ENCODE measurements around the gene BRPF1. TPM values are rescaled to one million over a fixed set of nuclear protein-coding genes. Genes with fewer than 3 reads are reported as not detected.

Gene BRPF1
- polyA plus RNA-seq, 2 donors: 6.1 to 8.9 TPM

- no peak overlapping the region for H3K27ac ChIP-seq (ENCODE audit: low read depth in 2 of 2, low read length in 1 of 2)
- no peaks in the 10 kb centered on the region for H3K9me3 ChIP-seq (ENCODE audit: control insufficient read depth in 2 of 2, insufficient read depth in 1 of 2, low read depth in 1 of 2, low read length in 1 of 2)
- H3K4me3 ChIP-seq (ENCODE audit: low read depth in 1 of 2, low read length in 2 of 2): no peak overlapping the region
- 22 to 23% methylated on average over 4 of the region's 4 CpGs for WGBS, 2 donors
- no peaks in the 10 kb centered on the region for H3K4me1 ChIP-seq (ENCODE audit: control insufficient read depth in 2 of 2, insufficient read depth in 2 of 2, low read length in 1 of 2)
- no peaks in the 10 kb centered on the region for H3K36me3 ChIP-seq (ENCODE audit: control insufficient read depth in 2 of 2, insufficient read depth in 2 of 2, low read length in 1 of 2)
- H3K27me3 ChIP-seq (ENCODE audit: control insufficient read depth in 1 of 2, insufficient read depth in 2 of 2, low read length in 2 of 2): no peaks in the 10 kb centered on the region
Observed at GRCh38 chr3:9715136-9715535, 16.4 kb upstream of the BRPF1 start.

DNA sequence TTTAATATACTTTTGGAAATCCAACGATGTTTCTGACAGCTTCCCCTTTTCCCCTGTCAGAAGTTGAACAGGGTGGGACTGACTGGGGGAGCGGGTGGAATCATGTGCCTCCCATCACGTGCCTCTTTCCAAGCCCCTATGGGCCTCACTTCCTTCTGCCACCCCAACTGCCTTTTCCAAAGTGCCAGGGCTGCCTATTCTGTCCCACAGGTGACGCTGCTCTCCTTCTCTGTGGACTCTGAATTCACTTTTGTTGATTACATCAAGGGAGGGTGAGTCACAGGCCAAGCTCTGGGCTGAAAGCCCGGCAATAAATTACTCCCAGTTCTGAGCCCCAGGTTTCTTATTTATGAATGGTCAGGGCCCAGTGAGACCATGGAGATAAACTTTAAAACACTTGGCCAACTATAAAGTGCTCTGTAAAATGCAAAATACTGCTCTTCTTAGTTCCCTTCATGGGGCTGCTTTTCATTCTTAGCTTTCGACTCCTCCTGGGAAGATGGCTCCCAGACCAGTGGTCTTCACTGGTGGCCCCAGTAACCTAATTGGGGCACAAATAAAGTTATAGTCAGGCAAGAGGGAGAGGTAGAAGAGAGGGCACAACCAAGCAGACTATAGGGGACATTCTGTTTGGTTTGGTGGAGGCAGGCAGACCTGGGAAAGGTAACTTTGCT lies 15.6 kb upstream of the BRPF1 start:
- no peaks in the 10 kb centered on the region for H3K27me3 ChIP-seq (ENCODE audit: control insufficient read depth in 1 of 2, insufficient read depth in 2 of 2, low read length in 2 of 2)
- no peak overlapping the region for H3K4me3 ChIP-seq (ENCODE audit: low read depth in 1 of 2, low read length in 2 of 2)
- WGBS, 2 donors: 28 to 34% methylated on average over 6 of the region's 6 CpGs
- no peaks in the 10 kb centered on the region for H3K9me3 ChIP-seq (ENCODE audit: control insufficient read depth in 2 of 2, insufficient read depth in 1 of 2, low read depth in 1 of 2, low read length in 1 of 2)
- no peaks in the 10 kb centered on the region for H3K36me3 ChIP-seq (ENCODE audit: control insufficient read depth in 2 of 2, insufficient read depth in 2 of 2, low read length in 1 of 2)
- H3K27ac ChIP-seq (ENCODE audit: low read depth in 2 of 2, low read length in 1 of 2): no peak overlapping the region
- H3K4me1 ChIP-seq (ENCODE audit: control insufficient read depth in 2 of 2, insufficient read depth in 2 of 2, low read length in 1 of 2): no peaks in the 10 kb centered on the region

- Histone ChIP-seq H3K27ac (ENCODE audit: low read depth in 2 of 2, low read length in 1 of 2) (no peak overlapping the region), H3K9me3 (ENCODE audit: control insufficient read depth in 2 of 2, insufficient read depth in 1 of 2, low read depth in 1 of 2, low read length in 1 of 2) (no peaks in the 10 kb centered on the region), H3K4me1 (ENCODE audit: control insufficient read depth in 2 of 2, insufficient read depth in 2 of 2, low read length in 1 of 2) (no peaks in the 10 kb centered on the region), H3K27me3 (ENCODE audit: control insufficient read depth in 1 of 2, insufficient read depth in 2 of 2, low read length in 2 of 2) (no peaks in the 10 kb centered on the region), H3K36me3 (ENCODE audit: control insufficient read depth in 2 of 2, insufficient read depth in 2 of 2, low read length in 1 of 2) (no peaks in the 10 kb centered on the region), H3K4me3 (ENCODE audit: low read depth in 1 of 2, low read length in 2 of 2) (no peak overlapping the region)
- 82 to 83% methylated on average over 5 of the region's 5 CpGs for WGBS, 2 donors
Observed at GRCh38 chr3:9716801-9717555, 14.6 kb upstream of the BRPF1 start.

DNA sequence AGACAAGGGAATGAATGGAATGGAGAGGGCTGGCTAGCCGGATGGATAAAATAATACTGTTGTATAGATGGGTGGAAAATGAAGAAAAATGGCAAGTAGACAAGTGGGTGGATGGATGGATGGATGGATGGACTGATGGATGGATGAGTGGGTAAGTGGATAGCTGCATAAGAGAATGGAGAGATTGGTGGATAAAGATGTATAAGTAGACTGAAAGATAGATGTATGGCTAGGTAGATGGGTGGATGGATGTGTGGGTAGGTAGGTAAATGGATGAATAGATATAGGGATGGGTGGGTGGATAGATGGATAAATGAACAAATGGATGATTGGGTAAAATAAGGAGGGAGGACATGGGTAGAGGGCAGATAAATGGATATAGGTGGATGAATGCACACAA lies 14.0 kb upstream of the BRPF1 start:
- H3K27me3 ChIP-seq (ENCODE audit: control insufficient read depth in 1 of 2, insufficient read depth in 2 of 2, low read length in 2 of 2): no peaks in the 10 kb centered on the region
- WGBS, 2 donors: 91 to 94% methylated on average over 1 of the region's 1 CpG
- H3K27ac ChIP-seq (ENCODE audit: low read depth in 2 of 2, low read length in 1 of 2): no peak overlapping the region
- no peak overlapping the region for H3K4me3 ChIP-seq (ENCODE audit: low read depth in 1 of 2, low read length in 2 of 2)
- H3K36me3 ChIP-seq (ENCODE audit: control insufficient read depth in 2 of 2, insufficient read depth in 2 of 2, low read length in 1 of 2): no peaks in the 10 kb centered on the region
- H3K4me1 ChIP-seq (ENCODE audit: control insufficient read depth in 2 of 2, insufficient read depth in 2 of 2, low read length in 1 of 2): no peaks in the 10 kb centered on the region
- no peaks in the 10 kb centered on the region for H3K9me3 ChIP-seq (ENCODE audit: control insufficient read depth in 2 of 2, insufficient read depth in 1 of 2, low read depth in 1 of 2, low read length in 1 of 2)

- no peaks in the 10 kb centered on the region for H3K27me3 ChIP-seq (ENCODE audit: control insufficient read depth in 1 of 2, insufficient read depth in 2 of 2, low read length in 2 of 2)
- no peaks in the 10 kb centered on the region for H3K9me3 ChIP-seq (ENCODE audit: control insufficient read depth in 2 of 2, insufficient read depth in 1 of 2, low read depth in 1 of 2, low read length in 1 of 2)
- H3K36me3 ChIP-seq (ENCODE audit: control insufficient read depth in 2 of 2, insufficient read depth in 2 of 2, low read length in 1 of 2): no peaks in the 10 kb centered on the region
- no peak overlapping the region for H3K4me3 ChIP-seq (ENCODE audit: low read depth in 1 of 2, low read length in 2 of 2)
- H3K4me1 ChIP-seq (ENCODE audit: control insufficient read depth in 2 of 2, insufficient read depth in 2 of 2, low read length in 1 of 2): no peaks in the 10 kb centered on the region
- H3K27ac ChIP-seq (ENCODE audit: low read depth in 2 of 2, low read length in 1 of 2): no peak overlapping the region
- WGBS, 2 donors: 70 to 74% methylated on average over 4 of the region's 4 CpGs
Observed at GRCh38 chr3:9718118-9718517, 13.4 kb upstream of the BRPF1 start.

GRCh38 chr3:9721015-9721699 lies 10.4 kb upstream of the BRPF1 start:
- no peak overlapping the region for H3K4me3 ChIP-seq (ENCODE audit: low read depth in 1 of 2, low read length in 2 of 2)
- no peak overlapping the region for H3K27ac ChIP-seq (ENCODE audit: low read depth in 2 of 2, low read length in 1 of 2)
- no peaks in the 10 kb centered on the region for H3K4me1 ChIP-seq (ENCODE audit: control insufficient read depth in 2 of 2, insufficient read depth in 2 of 2, low read length in 1 of 2)
- H3K27me3 ChIP-seq (ENCODE audit: control insufficient read depth in 1 of 2, insufficient read depth in 2 of 2, low read length in 2 of 2): no peaks in the 10 kb centered on the region
- WGBS, 2 donors: 39 to 52% methylated on average over 7 of the region's 7 CpGs
- H3K36me3 ChIP-seq (ENCODE audit: control insufficient read depth in 2 of 2, insufficient read depth in 2 of 2, low read length in 1 of 2): no peaks in the 10 kb centered on the region
- no peaks in the 10 kb centered on the region for H3K9me3 ChIP-seq (ENCODE audit: control insufficient read depth in 2 of 2, insufficient read depth in 1 of 2, low read depth in 1 of 2, low read length in 1 of 2)

DNA sequence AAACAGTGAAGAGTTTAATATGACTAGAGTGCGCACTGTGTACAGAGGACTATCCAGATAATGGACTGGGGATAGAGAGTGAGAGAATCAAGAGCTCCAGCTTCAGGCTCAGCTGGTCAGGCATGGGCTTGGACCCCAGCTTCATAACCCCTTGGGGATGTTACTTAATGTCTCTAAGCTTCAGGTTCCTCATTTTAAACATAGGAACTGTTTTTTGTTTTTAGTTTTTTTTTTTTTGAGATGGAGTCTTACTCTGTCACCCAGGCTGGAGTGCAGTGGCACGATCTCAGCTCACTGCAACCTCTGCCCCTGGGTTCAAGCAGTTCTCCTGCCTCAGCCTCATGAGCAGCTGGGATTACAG lies 9.9 kb upstream of the BRPF1 start:
- H3K4me3 ChIP-seq (ENCODE audit: low read depth in 1 of 2, low read length in 2 of 2): no peak overlapping the region
- H3K27me3 ChIP-seq (ENCODE audit: control insufficient read depth in 1 of 2, insufficient read depth in 2 of 2, low read length in 2 of 2): no peaks in the 10 kb centered on the region
- no peak overlapping the region for H3K27ac ChIP-seq (ENCODE audit: low read depth in 2 of 2, low read length in 1 of 2)
- no peaks in the 10 kb centered on the region for H3K36me3 ChIP-seq (ENCODE audit: control insufficient read depth in 2 of 2, insufficient read depth in 2 of 2, low read length in 1 of 2)
- WGBS, 2 donors: 67 to 88% methylated on average over 2 of the region's 2 CpGs
- no peaks in the 10 kb centered on the region for H3K4me1 ChIP-seq (ENCODE audit: control insufficient read depth in 2 of 2, insufficient read depth in 2 of 2, low read length in 1 of 2)
- no peaks in the 10 kb centered on the region for H3K9me3 ChIP-seq (ENCODE audit: control insufficient read depth in 2 of 2, insufficient read depth in 1 of 2, low read depth in 1 of 2, low read length in 1 of 2)

DNA sequence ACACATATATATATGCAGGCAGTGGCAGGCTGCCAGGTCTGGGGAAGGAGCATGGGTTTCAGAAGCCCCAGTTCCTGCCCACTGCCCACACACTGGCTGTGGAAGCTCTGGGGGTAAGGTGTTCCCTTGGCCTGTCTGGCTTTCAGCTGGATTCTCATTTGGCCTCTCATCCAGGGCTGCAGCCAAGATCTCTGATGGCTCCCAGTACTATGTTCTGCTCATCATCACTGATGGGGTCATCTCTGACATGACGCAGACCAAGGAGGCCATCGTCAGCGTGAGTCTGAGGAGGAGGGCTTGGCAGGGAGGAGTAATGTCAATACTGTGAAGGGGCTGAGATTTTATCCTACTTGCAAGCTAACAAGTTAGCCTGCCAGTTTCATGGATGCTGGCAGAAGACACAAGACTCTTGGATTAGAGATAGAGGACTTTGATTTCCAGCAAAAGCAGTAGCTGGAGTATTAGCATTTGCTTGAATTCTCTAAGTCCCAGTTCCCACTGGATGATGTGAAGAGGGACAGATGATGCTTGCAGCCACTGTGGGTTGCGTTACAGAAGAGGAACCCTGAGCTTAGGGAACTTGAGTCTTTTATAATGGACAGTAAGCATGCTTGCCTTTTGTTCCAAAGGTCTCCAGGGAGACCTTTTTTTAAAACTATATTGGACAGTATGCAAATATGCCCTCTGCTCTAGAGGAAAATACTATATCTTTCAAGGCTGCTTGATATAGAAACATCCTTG lies 5.6 kb upstream of the BRPF1 start:
- Histone ChIP-seq H3K4me3 (ENCODE audit: low read depth in 1 of 2, low read length in 2 of 2) (no peak overlapping the region), H3K4me1 (ENCODE audit: control insufficient read depth in 2 of 2, insufficient read depth in 2 of 2, low read length in 1 of 2) (no peaks in the 10 kb centered on the region), H3K9me3 (ENCODE audit: control insufficient read depth in 2 of 2, insufficient read depth in 1 of 2, low read depth in 1 of 2, low read length in 1 of 2) (no peaks in the 10 kb centered on the region), H3K27me3 (ENCODE audit: control insufficient read depth in 1 of 2, insufficient read depth in 2 of 2, low read length in 2 of 2) (no peaks in the 10 kb centered on the region), H3K27ac (ENCODE audit: low read depth in 2 of 2, low read length in 1 of 2) (no peak overlapping the region), H3K36me3 (ENCODE audit: control insufficient read depth in 2 of 2, insufficient read depth in 2 of 2, low read length in 1 of 2) (no peaks in the 10 kb centered on the region)
- 89% methylated on average over 4 of the region's 4 CpGs for WGBS, 2 donors

DNA sequence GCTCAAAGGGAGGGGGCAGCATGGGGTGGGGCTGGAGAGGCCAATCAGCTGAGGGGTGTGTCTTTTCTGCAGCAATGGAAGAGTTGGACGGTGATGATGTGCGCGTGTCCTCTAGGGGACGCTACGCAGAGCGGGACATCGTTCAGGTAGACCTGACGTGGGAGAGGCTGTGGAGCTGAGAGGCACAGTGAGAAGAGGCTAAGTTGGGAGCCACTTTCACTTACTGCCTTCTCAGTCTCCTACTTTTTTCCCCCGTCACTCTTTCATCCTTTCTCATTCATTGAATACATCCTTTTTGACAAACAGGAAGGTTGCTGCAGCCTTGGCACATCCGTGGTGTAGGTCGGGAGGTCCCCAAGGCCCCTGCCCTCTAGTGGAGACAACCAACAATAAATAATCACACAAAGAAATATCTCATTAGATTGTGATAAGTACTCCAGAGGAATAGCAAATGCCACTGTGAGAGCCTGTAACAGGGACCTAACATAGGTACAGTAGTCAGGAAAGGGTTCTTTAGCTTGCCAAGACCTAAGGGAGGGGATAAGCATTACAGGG lies 4.4 kb upstream of the BRPF1 start:
- Histone ChIP-seq H3K4me1 (ENCODE audit: control insufficient read depth in 2 of 2, insufficient read depth in 2 of 2, low read length in 1 of 2) (no peaks in the 10 kb centered on the region), H3K27ac (ENCODE audit: low read depth in 2 of 2, low read length in 1 of 2) (no peak overlapping the region), H3K36me3 (ENCODE audit: control insufficient read depth in 2 of 2, insufficient read depth in 2 of 2, low read length in 1 of 2) (no peaks in the 10 kb centered on the region), H3K9me3 (ENCODE audit: control insufficient read depth in 2 of 2, insufficient read depth in 1 of 2, low read depth in 1 of 2, low read length in 1 of 2) (no peaks in the 10 kb centered on the region), H3K27me3 (ENCODE audit: control insufficient read depth in 1 of 2, insufficient read depth in 2 of 2, low read length in 2 of 2) (no peaks in the 10 kb centered on the region), H3K4me3 (ENCODE audit: low read depth in 1 of 2, low read length in 2 of 2) (no peak overlapping the region)
- WGBS, 2 donors: 9 to 16% methylated on average over 11 of the region's 11 CpGs
